ENCODE measurements around the gene DAZAP1. TPM values are rescaled to one million over a fixed set of nuclear protein-coding genes. Genes with fewer than 3 reads are reported as not detected.

The DAZAP1 gene
- polyA plus RNA-seq, 1 experiment: 45.8 TPM

- no peak overlapping the region for H3K4me3 ChIP-seq (ENCODE audit: low read depth, low read length)
- ChIA-PET POLR2A (no interaction called here), CTCF (no interaction called here)
- DNase-seq (ENCODE audit: low read depth, low spot score): no peak
- no peak overlapping the region for H3K27ac ChIP-seq (ENCODE audit: low read depth, low read length)
- peaks cover 71% of the 10 kb centered on the region for H3K27me3 ChIP-seq (ENCODE audit: control insufficient read depth, insufficient read depth, low read length)
- peaks cover 10% of the 10 kb centered on the region; the same call in 1 of the 2 replicates for H3K9me3 ChIP-seq (ENCODE audit: control insufficient read depth, insufficient read depth, low read length)
- TF ChIP-seq, protein P1, sequence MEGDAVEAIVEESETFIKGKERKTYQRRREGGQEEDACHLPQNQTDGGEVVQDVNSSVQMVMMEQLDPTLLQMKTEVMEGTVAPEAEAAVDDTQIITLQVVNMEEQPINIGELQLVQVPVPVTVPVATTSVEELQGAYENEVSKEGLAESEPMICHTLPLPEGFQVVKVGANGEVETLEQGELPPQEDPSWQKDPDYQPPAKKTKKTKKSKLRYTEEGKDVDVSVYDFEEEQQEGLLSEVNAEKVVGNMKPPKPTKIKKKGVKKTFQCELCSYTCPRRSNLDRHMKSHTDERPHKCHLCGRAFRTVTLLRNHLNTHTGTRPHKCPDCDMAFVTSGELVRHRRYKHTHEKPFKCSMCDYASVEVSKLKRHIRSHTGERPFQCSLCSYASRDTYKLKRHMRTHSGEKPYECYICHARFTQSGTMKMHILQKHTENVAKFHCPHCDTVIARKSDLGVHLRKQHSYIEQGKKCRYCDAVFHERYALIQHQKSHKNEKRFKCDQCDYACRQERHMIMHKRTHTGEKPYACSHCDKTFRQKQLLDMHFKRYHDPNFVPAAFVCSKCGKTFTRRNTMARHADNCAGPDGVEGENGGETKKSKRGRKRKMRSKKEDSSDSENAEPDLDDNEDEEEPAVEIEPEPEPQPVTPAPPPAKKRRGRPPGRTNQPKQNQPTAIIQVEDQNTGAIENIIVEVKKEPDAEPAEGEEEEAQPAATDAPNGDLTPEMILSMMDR (IDR thresholded peaks at IDR 0.05; ENCODE audit: low read depth, low read length): no peak
These were observed 44.8 kb downstream of the DAZAP1 start for GRCh38 chr19:1451916-1452801.

GRCh38 chr19:1452802-1453524 lies 45.6 kb downstream of the DAZAP1 start:
- Histone ChIP-seq H3K9me3 (ENCODE audit: control insufficient read depth, insufficient read depth, low read length) (peaks cover 10% of the 10 kb centered on the region; the same call in 1 of the 2 replicates), H3K27me3 (ENCODE audit: control insufficient read depth, insufficient read depth, low read length) (peaks cover 69% of the 10 kb centered on the region), H3K4me3 (ENCODE audit: low read depth, low read length) (no peak overlapping the region), H3K27ac (ENCODE audit: low read depth, low read length) (no peak overlapping the region)
- ChIA-PET CTCF (no interaction called here), POLR2A (no interaction called here)
- DNase-seq (ENCODE audit: low read depth, low spot score): no peak
- TF ChIP-seq, protein P1 (IDR thresholded peaks at IDR 0.05; ENCODE audit: low read depth, low read length): no peak

DNA sequence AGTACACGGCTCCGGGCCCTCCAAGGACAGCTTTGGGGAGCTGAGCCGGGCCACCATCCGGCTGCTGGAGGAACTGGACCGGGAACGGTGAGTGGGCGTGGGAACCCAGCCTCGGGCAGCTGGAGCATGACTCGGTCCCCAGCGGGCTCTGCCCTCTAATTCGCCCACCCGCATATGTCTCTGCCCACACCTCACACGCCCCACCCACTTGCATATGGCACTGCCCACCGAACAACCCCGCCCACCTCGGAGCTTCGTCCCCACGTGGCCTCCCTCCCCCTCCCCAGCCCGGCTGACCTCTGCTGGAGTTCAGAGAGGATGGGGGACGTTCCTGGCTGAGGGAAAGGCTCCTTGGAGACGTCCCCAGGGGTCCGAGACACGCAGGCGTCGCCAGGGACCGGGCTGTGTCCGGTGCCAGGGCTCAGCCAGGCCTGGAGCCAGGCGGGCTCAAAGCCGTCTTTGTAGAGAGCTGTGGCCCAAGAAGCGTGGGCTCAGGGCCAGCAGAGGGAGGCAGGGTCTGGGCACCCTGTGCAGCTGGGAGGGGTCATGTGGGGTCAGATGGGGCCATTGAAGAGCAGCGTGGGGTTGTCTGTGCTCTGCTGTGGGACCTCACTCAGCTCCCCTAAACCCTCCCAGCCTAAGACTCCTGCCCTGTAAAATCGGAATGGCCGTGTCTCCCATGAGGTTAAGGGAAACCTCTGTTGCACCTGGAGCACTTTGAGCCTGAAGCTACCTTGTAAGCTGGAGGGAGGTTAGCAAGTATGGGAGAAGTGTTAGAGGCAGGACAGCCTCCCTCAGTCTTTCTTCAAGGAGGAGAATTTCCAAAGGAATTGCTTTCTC lies 46.4 kb downstream of the DAZAP1 start:
- TF ChIP-seq, protein P1 (IDR thresholded peaks at IDR 0.05; ENCODE audit: low read depth, low read length): no peak
- H3K27ac ChIP-seq (ENCODE audit: low read depth, low read length): no peak overlapping the region
- H3K9me3 ChIP-seq (ENCODE audit: control insufficient read depth, insufficient read depth, low read length): peaks cover 10% of the 10 kb centered on the region; the same call in 1 of the 2 replicates
- no peak for DNase-seq (ENCODE audit: low read depth, low spot score)
- peaks cover 73% of the 10 kb centered on the region for H3K27me3 ChIP-seq (ENCODE audit: control insufficient read depth, insufficient read depth, low read length)
- CTCF ChIA-PET: no interaction called here
- no peak overlapping the region for H3K4me3 ChIP-seq (ENCODE audit: low read depth, low read length)
- POLR2A ChIA-PET: interaction anchor here (0.7 kb wide), 1 partner anchor 427 kb away, joined by 3 read pairs; the partner anchor contains the start of gene CNN2

GRCh38 chr19:1455002-1455335 lies 47.6 kb downstream of the DAZAP1 start:
- POLR2A ChIA-PET: interaction anchor here (0.6 to 0.7 kb wide), 2 partner anchors 34 to 153 kb away, joined by 3 to 6 read pairs; no protein-coding TSS in a partner anchor
- TF ChIP-seq, protein P1 (IDR thresholded peaks at IDR 0.05; ENCODE audit: low read depth, low read length): no peak
- Histone ChIP-seq H3K4me3 (ENCODE audit: low read depth, low read length) (no peak overlapping the region), H3K9me3 (ENCODE audit: control insufficient read depth, insufficient read depth, low read length) (peaks cover 10% of the 10 kb centered on the region; the same call in 1 of the 2 replicates), H3K27ac (ENCODE audit: low read depth, low read length) (no peak overlapping the region), H3K27me3 (ENCODE audit: control insufficient read depth, insufficient read depth, low read length) (peaks cover 64% of the 10 kb centered on the region)
- CTCF ChIA-PET: no interaction called here
- DNase-seq (ENCODE audit: low read depth, low spot score): no peak

Measured in AG04450 (cell line).